ENCODE measurements around the gene DIS3L2. TPM values are rescaled to one million over a fixed set of nuclear protein-coding genes. Genes with fewer than 3 reads are reported as not detected.

The DIS3L2 gene
- total and polyA plus RNA-seq, 2 experiments from 2014 or later: 15.2 to 25.3 TPM

DNA sequence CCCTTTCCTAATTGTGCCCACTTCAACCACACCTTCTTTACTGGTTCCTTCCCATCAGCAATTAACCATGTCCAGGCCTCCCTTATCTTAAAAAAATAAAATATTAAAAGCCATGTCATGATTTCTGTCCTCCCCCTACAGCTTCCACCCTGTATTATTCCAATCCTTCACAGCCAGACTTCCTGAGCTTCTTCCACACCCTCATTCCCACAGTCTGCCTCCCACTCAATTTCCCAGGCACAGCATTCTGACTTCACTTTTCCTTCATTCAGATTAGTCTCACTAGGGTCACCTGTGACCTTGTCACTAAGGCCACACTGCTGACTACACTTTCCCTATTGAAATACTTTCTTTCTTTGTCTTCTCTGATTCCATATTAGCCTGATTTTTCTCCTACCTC, 159.4 kb downstream of the DIS3L2 start (continued):
- TF ChIP-seq, protein P1, sequence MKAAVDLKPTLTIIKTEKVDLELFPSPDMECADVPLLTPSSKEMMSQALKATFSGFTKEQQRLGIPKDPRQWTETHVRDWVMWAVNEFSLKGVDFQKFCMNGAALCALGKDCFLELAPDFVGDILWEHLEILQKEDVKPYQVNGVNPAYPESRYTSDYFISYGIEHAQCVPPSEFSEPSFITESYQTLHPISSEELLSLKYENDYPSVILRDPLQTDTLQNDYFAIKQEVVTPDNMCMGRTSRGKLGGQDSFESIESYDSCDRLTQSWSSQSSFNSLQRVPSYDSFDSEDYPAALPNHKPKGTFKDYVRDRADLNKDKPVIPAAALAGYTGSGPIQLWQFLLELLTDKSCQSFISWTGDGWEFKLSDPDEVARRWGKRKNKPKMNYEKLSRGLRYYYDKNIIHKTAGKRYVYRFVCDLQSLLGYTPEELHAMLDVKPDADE (IDR thresholded peaks at IDR 0.05): no peak
- TF ChIP-seq, protein P2, sequence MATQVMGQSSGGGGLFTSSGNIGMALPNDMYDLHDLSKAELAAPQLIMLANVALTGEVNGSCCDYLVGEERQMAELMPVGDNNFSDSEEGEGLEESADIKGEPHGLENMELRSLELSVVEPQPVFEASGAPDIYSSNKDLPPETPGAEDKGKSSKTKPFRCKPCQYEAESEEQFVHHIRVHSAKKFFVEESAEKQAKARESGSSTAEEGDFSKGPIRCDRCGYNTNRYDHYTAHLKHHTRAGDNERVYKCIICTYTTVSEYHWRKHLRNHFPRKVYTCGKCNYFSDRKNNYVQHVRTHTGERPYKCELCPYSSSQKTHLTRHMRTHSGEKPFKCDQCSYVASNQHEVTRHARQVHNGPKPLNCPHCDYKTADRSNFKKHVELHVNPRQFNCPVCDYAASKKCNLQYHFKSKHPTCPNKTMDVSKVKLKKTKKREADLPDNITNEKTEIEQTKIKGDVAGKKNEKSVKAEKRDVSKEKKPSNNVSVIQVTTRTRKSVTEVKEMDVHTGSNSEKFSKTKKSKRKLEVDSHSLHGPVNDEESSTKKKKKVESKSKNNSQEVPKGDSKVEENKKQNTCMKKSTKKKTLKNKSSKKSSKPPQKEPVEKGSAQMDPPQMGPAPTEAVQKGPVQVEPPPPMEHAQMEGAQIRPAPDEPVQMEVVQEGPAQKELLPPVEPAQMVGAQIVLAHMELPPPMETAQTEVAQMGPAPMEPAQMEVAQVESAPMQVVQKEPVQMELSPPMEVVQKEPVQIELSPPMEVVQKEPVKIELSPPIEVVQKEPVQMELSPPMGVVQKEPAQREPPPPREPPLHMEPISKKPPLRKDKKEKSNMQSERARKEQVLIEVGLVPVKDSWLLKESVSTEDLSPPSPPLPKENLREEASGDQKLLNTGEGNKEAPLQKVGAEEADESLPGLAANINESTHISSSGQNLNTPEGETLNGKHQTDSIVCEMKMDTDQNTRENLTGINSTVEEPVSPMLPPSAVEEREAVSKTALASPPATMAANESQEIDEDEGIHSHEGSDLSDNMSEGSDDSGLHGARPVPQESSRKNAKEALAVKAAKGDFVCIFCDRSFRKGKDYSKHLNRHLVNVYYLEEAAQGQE (IDR thresholded peaks at IDR 0.05; ENCODE audit: unreplicated experiment): no peak

DNA sequence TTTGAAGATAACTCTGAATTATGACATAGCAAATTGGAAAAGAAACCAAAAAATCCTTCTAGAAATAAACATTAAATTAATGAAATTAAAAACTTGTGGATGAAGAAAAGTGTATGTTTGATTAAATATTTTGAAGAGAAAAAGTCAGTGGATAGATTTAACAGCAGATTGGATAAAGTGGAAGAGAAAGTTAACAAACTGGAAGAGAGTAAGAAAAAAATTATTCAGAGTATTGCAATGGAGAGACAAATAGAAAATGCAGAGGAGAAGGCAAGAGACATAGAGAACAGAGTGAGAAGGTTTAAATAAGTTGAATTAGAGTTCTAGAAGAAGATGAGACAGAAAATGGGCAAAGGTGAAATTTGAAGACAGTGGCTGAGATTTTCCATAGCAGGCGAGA, 162.8 kb downstream of the DIS3L2 start:
- Histone ChIP-seq H3K79me2 (replicated peaks; ENCODE audit: insufficient read depth) (no peaks in the 10 kb centered on the region), H4K20me1 (replicated peaks; ENCODE audit: insufficient read depth) (no peaks in the 10 kb centered on the region), H3K4me1 (ENCODE audit: insufficient read depth) (no peaks in the 10 kb centered on the region; the same call in 1 of the 2 replicates), H3K27ac (ENCODE audit: low read depth) (no peak overlapping the region), H3K36me3 (ENCODE audit: insufficient read depth) (no peaks in the 10 kb centered on the region), H2AFZ (no peak overlapping the region), H3F3A (replicated peaks; ENCODE audit: low read depth) (no peaks in the 10 kb centered on the region), H3K4me2 (no peak overlapping the region), H3K4me3 (no peak overlapping the region), H3K27me3 (ENCODE audit: insufficient read depth) (no peaks in the 10 kb centered on the region), H3K9me2 (ENCODE audit: insufficient read depth) (no peaks in the 10 kb centered on the region)
- H3K27ac Mint-ChIP-seq: no peak overlapping the region
- H3K27me3 Mint-ChIP-seq (ENCODE audit: insufficient read depth, low read depth, poor library complexity): peaks cover 6% of the 10 kb centered on the region
- ATAC-seq: no peak
- H3K4me3 Mint-ChIP-seq: no peak overlapping the region; the same call in 2 of the 3 replicates
- H3K4me1 Mint-ChIP-seq: peaks cover 8% of the 10 kb centered on the region; the same call in 1 of the 3 replicates
- no peaks in the 10 kb centered on the region for H3K36me3 Mint-ChIP-seq (ENCODE audit: low read depth)
- H3K9me3 Mint-ChIP-seq: no peaks in the 10 kb centered on the region
- no peak for DNase-seq (ENCODE audit: low spot score)
- no peak for TF ChIP-seq ZNF331 (CRISPR knock-in tag; IDR thresholded peaks at IDR 0.05; ENCODE audit: low read depth)
- TF ChIP-seq JUNB (IDR thresholded peaks at IDR 0.05; ENCODE audit: unreplicated experiment): no peak
- TF ChIP-seq EZH2phosphoT487 (IDR thresholded peaks at IDR 0.05; ENCODE audit: unreplicated experiment): no peak
- TF ChIP-seq, protein P3, sequence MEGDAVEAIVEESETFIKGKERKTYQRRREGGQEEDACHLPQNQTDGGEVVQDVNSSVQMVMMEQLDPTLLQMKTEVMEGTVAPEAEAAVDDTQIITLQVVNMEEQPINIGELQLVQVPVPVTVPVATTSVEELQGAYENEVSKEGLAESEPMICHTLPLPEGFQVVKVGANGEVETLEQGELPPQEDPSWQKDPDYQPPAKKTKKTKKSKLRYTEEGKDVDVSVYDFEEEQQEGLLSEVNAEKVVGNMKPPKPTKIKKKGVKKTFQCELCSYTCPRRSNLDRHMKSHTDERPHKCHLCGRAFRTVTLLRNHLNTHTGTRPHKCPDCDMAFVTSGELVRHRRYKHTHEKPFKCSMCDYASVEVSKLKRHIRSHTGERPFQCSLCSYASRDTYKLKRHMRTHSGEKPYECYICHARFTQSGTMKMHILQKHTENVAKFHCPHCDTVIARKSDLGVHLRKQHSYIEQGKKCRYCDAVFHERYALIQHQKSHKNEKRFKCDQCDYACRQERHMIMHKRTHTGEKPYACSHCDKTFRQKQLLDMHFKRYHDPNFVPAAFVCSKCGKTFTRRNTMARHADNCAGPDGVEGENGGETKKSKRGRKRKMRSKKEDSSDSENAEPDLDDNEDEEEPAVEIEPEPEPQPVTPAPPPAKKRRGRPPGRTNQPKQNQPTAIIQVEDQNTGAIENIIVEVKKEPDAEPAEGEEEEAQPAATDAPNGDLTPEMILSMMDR (conservative IDR thresholded peaks at IDR 0.05; ENCODE audit: low read depth in 2 of 2): no peak
- TF ChIP-seq, protein P1 (IDR thresholded peaks at IDR 0.05): no peak
- TF ChIP-seq, protein P4, sequence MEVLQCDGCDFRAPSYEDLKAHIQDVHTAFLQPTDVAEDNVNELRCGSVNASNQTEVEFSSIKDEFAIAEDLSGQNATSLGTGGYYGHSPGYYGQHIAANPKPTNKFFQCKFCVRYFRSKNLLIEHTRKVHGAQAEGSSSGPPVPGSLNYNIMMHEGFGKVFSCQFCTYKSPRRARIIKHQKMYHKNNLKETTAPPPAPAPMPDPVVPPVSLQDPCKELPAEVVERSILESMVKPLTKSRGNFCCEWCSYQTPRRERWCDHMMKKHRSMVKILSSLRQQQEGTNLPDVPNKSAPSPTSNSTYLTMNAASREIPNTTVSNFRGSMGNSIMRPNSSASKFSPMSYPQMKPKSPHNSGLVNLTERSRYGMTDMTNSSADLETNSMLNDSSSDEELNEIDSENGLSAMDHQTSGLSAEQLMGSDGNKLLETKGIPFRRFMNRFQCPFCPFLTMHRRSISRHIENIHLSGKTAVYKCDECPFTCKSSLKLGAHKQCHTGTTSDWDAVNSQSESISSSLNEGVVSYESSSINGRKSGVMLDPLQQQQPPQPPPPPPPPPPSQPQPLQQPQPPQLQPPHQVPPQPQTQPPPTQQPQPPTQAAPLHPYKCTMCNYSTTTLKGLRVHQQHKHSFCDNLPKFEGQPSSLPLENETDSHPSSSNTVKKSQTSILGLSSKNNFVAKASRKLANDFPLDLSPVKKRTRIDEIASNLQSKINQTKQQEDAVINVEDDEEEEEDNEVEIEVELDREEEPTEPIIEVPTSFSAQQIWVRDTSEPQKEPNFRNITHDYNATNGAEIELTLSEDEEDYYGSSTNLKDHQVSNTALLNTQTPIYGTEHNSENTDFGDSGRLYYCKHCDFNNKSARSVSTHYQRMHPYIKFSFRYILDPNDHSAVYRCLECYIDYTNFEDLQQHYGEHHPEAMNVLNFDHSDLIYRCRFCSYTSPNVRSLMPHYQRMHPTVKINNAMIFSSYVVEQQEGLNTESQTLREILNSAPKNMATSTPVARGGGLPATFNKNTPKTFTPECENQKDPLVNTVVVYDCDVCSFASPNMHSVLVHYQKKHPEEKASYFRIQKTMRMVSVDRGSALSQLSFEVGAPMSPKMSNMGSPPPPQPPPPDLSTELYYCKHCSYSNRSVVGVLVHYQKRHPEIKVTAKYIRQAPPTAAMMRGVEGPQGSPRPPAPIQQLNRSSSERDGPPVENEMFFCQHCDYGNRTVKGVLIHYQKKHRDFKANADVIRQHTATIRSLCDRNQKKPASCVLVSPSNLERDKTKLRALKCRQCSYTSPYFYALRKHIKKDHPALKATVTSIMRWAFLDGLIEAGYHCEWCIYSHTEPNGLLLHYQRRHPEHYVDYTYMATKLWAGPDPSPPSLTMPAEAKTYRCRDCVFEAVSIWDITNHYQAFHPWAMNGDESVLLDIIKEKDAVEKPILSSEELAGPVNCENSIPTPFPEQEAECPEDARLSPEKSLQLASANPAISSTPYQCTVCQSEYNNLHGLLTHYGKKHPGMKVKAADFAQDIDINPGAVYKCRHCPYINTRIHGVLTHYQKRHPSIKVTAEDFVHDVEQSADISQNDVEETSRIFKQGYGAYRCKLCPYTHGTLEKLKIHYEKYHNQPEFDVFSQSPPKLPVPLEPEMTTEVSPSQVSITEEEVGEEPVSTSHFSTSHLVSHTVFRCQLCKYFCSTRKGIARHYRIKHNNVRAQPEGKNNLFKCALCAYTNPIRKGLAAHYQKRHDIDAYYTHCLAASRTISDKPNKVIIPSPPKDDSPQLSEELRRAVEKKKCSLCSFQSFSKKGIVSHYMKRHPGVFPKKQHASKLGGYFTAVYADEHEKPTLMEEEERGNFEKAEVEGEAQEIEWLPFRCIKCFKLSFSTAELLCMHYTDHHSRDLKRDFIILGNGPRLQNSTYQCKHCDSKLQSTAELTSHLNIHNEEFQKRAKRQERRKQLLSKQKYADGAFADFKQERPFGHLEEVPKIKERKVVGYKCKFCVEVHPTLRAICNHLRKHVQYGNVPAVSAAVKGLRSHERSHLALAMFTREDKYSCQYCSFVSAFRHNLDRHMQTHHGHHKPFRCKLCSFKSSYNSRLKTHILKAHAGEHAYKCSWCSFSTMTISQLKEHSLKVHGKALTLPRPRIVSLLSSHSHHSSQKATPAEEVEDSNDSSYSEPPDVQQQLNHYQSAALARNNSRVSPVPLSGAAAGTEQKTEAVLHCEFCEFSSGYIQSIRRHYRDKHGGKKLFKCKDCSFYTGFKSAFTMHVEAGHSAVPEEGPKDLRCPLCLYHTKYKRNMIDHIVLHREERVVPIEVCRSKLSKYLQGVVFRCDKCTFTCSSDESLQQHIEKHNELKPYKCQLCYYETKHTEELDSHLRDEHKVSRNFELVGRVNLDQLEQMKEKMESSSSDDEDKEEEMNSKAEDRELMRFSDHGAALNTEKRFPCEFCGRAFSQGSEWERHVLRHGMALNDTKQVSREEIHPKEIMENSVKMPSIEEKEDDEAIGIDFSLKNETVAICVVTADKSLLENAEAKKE (CRISPR knock-in tag; IDR thresholded peaks at IDR 0.05): no peak
- no peak for TF ChIP-seq EZH2 (IDR thresholded peaks at IDR 0.05; ENCODE audit: low read depth, unreplicated experiment)
- no peak for TF ChIP-seq NANOG (IDR thresholded peaks at IDR 0.05; ENCODE audit: borderline replicate concordance)
- TF ChIP-seq STAT1 (IDR thresholded peaks at IDR 0.05; ENCODE audit: unreplicated experiment): no peak
- TF ChIP-seq POLR2AphosphoS5 (IDR thresholded peaks at IDR 0.05; ENCODE audit: low read depth): no peak
- no peak for TF ChIP-seq CREB1 (CRISPR knock-in tag; IDR thresholded peaks at IDR 0.05; ENCODE audit: low read depth)
